ENCODE measurements around the gene LGALSL.

DNA sequence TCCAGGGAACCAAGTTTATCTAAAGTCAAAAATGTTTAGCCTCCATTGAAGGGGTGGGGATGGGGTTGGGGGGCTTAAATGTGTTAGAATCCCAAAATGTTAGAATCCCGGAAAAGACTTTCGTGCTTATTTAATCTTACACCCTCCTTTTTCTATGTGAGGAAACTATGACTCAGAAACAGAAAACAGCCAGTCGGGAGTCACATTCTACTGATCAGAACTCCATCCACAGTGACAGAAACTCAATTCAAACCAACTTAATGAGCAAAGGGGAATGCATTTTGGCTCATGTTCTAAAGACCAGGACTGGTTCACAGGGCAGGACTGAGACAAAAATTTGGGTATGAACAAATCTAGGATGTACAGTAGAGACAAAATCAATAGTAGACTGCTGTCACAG, 38.3 kb downstream of the LGALSL start:
- TF ChIP-seq CEBPB (IDR thresholded peaks at IDR 0.05), result no peak
- no peak for TF ChIP-seq RAD21 (IDR thresholded peaks at IDR 0.05; ENCODE audit: low read depth)
- TF ChIP-seq REST (IDR thresholded peaks at IDR 0.05; ENCODE audit: low read depth), result no peak
- TF ChIP-seq, protein P1, sequence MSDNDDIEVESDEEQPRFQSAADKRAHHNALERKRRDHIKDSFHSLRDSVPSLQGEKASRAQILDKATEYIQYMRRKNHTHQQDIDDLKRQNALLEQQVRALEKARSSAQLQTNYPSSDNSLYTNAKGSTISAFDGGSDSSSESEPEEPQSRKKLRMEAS (IDR thresholded peaks at IDR 0.05), result no peak
- TF ChIP-seq TCF12 (IDR thresholded peaks at IDR 0.05; ENCODE audit: low read depth), result no peak
- TF ChIP-seq EP300 (IDR thresholded peaks at IDR 0.05; ENCODE audit: borderline replicate concordance), result no peak

All from Ishikawa (cell line).